H1 (cell line): ENCODE results near the gene CCDC154. TPM values are rescaled to one million over a fixed set of nuclear protein-coding genes. Genes with fewer than 3 reads are reported as not detected.

ENCODE experiments used
- polyA plus RNA-seq, 7 experiments: library from polyadenylated mRNA; depleted of rRNA in 3 of 7; stranded (reverse) in 5 of 7; unstranded in 2 of 7; fragments of >200 nt in 5 of 7; fragments of 200-250 nt in 2 of 7; gene quantifications; 1 replicate in 5 of 7; 2 replicates in 1 of 7; 4 replicates in 1 of 7; pipeline versions ENCODE4 v1.2.1 to v1.2.3, GENCODE V29; 2011 to 2013; ENCODE audit warnings: missing spikeins in 2 of 7, mixed read lengths in 2 of 7
- total RNA-seq: library from RNA; stranded (reverse); fragmentation: NEBNext Ultra II Directional; extraction: Animal tissue kit (Norgen Biotek cat#: 25700); gene quantifications from 2 replicates; pipeline ENCODE4 v1.2.1, GENCODE V29; 2021

CCDC154 gene
- total and polyA plus RNA-seq, 2 of the 8 experiments (the other 6 are each of a cell fraction or from before 2014, with no cell fraction given): 0.15 to 0.88 TPM

Other genes with a start within 250 kb of the CCDC154 start
- gene TPSG1, start 219.3 kb downstream of the CCDC154 start, total RNA-seq: not detected in 2 replicates
- not detected in 2 replicates for gene TPSG1, start 219.3 kb downstream of the CCDC154 start, polyA plus RNA-seq (2011; rRNA removed)
- not detected in 2 replicates for gene TPSB2, start 214.4 kb downstream of the CCDC154 start, total RNA-seq
- 0.08 TPM in 1 of 2 replicates, not detected in the other for gene TPSB2, start 214.4 kb downstream of the CCDC154 start, polyA plus RNA-seq (2011; rRNA removed)
- gene TPSAB1, start 203.9 kb downstream of the CCDC154 start, total RNA-seq: not detected in 2 replicates
- gene TPSAB1, start 203.9 kb downstream of the CCDC154 start, polyA plus RNA-seq (2011; rRNA removed): 0.09 TPM in 2 replicates
- gene TPSD1, start 188.5 kb downstream of the CCDC154 start, total RNA-seq: not detected in 2 replicates
- gene TPSD1, start 188.5 kb downstream of the CCDC154 start, polyA plus RNA-seq (2011; rRNA removed): 0.26 and 0.61 TPM in 2 replicates
- gene UBE2I, start 134.9 kb downstream of the CCDC154 start, total RNA-seq: 268 and 272 TPM in 2 replicates
- gene UBE2I, start 134.9 kb downstream of the CCDC154 start, polyA plus RNA-seq (2011; rRNA removed): 148 and 162 TPM in 2 replicates
- gene BAIAP3, start 110.9 kb downstream of the CCDC154 start, total RNA-seq: 6.8 and 7.9 TPM in 2 replicates
- 2.9 and 6.3 TPM in 2 replicates for gene BAIAP3, start 110.9 kb downstream of the CCDC154 start, polyA plus RNA-seq (2011; rRNA removed)
- 45.9 and 52.3 TPM in 2 replicates for gene TSR3, start 92.7 kb downstream of the CCDC154 start, total RNA-seq
- gene TSR3, start 92.7 kb downstream of the CCDC154 start, polyA plus RNA-seq (2011; rRNA removed): 43.1 and 66.0 TPM in 2 replicates
- 25.2 and 26.2 TPM in 2 replicates for gene GNPTG, start 92.6 kb downstream of the CCDC154 start, total RNA-seq
- gene GNPTG, start 92.6 kb downstream of the CCDC154 start, polyA plus RNA-seq (2011; rRNA removed): 51.2 and 73.3 TPM in 2 replicates
- 31.8 and 32.1 TPM in 2 replicates for gene UNKL, start 29.9 kb downstream of the CCDC154 start, total RNA-seq
- gene UNKL, start 29.9 kb downstream of the CCDC154 start, polyA plus RNA-seq (2011; rRNA removed): 25.1 and 32.0 TPM in 2 replicates
- gene UQCC4, start 23.8 kb downstream of the CCDC154 start, total RNA-seq: 13.4 and 14.9 TPM in 2 replicates
- gene UQCC4, start 23.8 kb downstream of the CCDC154 start, polyA plus RNA-seq (2011; rRNA removed): 33.8 and 35.0 TPM in 2 replicates
- gene PERCC1, start 13.5 kb downstream of the CCDC154 start, total RNA-seq: not detected in 2 replicates
- not detected in 2 replicates for gene PERCC1, start 13.5 kb downstream of the CCDC154 start, polyA plus RNA-seq (2011; rRNA removed)
- 76.5 and 81.5 TPM in 2 replicates for gene CLCN7, start 30.5 kb upstream of the CCDC154 start, total RNA-seq
- gene CLCN7, start 30.5 kb upstream of the CCDC154 start, polyA plus RNA-seq (2011; rRNA removed): 38.6 and 79.6 TPM in 2 replicates
- not detected in 2 replicates for gene PTX4, start 44.4 kb upstream of the CCDC154 start, total RNA-seq
- not detected in 2 replicates for gene PTX4, start 44.4 kb upstream of the CCDC154 start, polyA plus RNA-seq (2011; rRNA removed)
- 64.8 and 66.4 TPM in 2 replicates for gene TELO2, start 48.8 kb upstream of the CCDC154 start, total RNA-seq
- 39.3 and 72.9 TPM in 2 replicates for gene TELO2, start 48.8 kb upstream of the CCDC154 start, polyA plus RNA-seq (2011; rRNA removed)
- not detected in 2 replicates for gene TMEM204, start 89.1 kb upstream of the CCDC154 start, total RNA-seq
- gene TMEM204, start 89.1 kb upstream of the CCDC154 start, polyA plus RNA-seq (2011; rRNA removed): 0.03 TPM in 1 of 2 replicates, not detected in the other
- gene IFT140, start 167.5 kb upstream of the CCDC154 start, total RNA-seq: 20.6 and 20.9 TPM in 2 replicates
- 9.7 and 16.1 TPM in 2 replicates for gene IFT140, start 167.5 kb upstream of the CCDC154 start, polyA plus RNA-seq (2011; rRNA removed)
- 23.2 and 26.2 TPM in 2 replicates for gene CRAMP1, start 167.8 kb upstream of the CCDC154 start, total RNA-seq
- 19.2 and 31.0 TPM in 2 replicates for gene CRAMP1, start 167.8 kb upstream of the CCDC154 start, polyA plus RNA-seq (2011; rRNA removed)
- 197 and 199 TPM in 2 replicates for gene JPT2, start 233.7 kb upstream of the CCDC154 start, total RNA-seq
- gene JPT2, start 233.7 kb upstream of the CCDC154 start, polyA plus RNA-seq (2011; rRNA removed): 67.6 and 70.8 TPM in 2 replicates